Right atrium auricular region (tissue), 2 donors: Measurements from ENCODE around the gene TMEM213. TPM values are rescaled to one million over a fixed set of nuclear protein-coding genes. Genes with fewer than 3 reads are reported as not detected.

ENCODE experiments used
- DNase-seq: peaks from one replicate; pipeline ENCODE4 v3.0.0-alpha.2; 2019; ENCODE audit warnings: low spot score
- H3K27ac ChIP-seq, 2 donors: fragments of 200-600 bp; sonication (generic); 1 replicate in 1 of 2; 2 replicates in 1 of 2; pipeline ENCODE4 v1.5.1; 2016 to 2019
- H3K27me3 ChIP-seq, 2 donors: fragments of 200-600 bp; sonication (generic); one replicate each; pipeline versions ENCODE4 v1.5.1 to v1.6.0; 2017 to 2019
- H3K36me3 ChIP-seq: fragments of 200-600 bp; sonication (generic); one replicate; pipeline ENCODE4 v1.5.1; 2016
- H3K4me1 ChIP-seq, 2 donors: fragments of 200-600 bp; sonication (generic); one replicate each; pipeline versions ENCODE4 v1.5.1 to v1.6.0; 2017 to 2019
- H3K4me3 ChIP-seq, 2 donors: fragments of 200-600 bp; sonication (generic); 1 replicate in 1 of 2; 2 replicates in 1 of 2; pipeline ENCODE4 v1.5.1; 2017 to 2019; ENCODE audit warnings: mild to moderate bottlenecking in 1 of 2, moderate library complexity in 1 of 2
- H3K9me3 ChIP-seq, 2 donors: fragments of 200-600 bp; sonication (generic); one replicate each; pipeline ENCODE4 v1.5.1; 2019
- total RNA-seq, 2 donors: library from RNA; depleted of rRNA; stranded (reverse); fragments of >200 nt; gene quantifications; one replicate each; pipeline ENCODE4 v1.1.0, GENCODE V29; 2016
- TF ChIP-seq, protein P1 (sequence below), 2 donors: fragments of 200-600 bp; sonication (generic); IDR thresholded peaks; one replicate each; pipeline ENCODE4 v1.5.1; 2019; ENCODE audit warnings: antibody characterized with exemption in 2 of 2

TMEM213 gene
- total RNA-seq, 2 donors from 2014 or later = not detected

DNA sequence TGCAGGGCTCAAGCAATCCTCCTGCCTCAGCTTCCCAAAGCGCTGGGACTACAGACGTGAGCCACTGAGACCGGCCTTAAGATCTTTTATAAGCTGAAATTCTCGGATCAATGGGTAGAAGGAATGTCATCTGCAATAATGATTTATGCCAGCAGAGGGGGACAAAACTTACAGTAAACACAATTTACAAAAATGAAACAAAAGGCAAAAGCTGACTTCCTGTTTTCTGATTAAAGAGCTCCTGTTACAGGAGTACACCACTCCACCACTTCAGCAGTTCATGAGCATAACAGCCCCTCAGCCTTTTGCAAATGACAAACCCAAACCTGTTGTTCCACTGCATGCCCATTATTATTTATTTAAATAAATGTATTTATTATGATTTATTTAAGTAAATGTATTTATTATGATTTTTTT, 88.7 kb downstream of the TMEM213 start:
- DNase-seq = no peak
- Histone ChIP-seq H3K4me1 (no peaks in the 10 kb centered on the region), H3K27ac (no peak overlapping the region), H3K36me3 (no peaks in the 10 kb centered on the region), H3K4me3 (no peak overlapping the region), H3K27me3 (no peaks in the 10 kb centered on the region), H3K9me3 (no peaks in the 10 kb centered on the region)
- TF ChIP-seq, protein P1, sequence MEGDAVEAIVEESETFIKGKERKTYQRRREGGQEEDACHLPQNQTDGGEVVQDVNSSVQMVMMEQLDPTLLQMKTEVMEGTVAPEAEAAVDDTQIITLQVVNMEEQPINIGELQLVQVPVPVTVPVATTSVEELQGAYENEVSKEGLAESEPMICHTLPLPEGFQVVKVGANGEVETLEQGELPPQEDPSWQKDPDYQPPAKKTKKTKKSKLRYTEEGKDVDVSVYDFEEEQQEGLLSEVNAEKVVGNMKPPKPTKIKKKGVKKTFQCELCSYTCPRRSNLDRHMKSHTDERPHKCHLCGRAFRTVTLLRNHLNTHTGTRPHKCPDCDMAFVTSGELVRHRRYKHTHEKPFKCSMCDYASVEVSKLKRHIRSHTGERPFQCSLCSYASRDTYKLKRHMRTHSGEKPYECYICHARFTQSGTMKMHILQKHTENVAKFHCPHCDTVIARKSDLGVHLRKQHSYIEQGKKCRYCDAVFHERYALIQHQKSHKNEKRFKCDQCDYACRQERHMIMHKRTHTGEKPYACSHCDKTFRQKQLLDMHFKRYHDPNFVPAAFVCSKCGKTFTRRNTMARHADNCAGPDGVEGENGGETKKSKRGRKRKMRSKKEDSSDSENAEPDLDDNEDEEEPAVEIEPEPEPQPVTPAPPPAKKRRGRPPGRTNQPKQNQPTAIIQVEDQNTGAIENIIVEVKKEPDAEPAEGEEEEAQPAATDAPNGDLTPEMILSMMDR (IDR thresholded peaks at IDR 0.05) = peak; percentile 48 to 73

DNA sequence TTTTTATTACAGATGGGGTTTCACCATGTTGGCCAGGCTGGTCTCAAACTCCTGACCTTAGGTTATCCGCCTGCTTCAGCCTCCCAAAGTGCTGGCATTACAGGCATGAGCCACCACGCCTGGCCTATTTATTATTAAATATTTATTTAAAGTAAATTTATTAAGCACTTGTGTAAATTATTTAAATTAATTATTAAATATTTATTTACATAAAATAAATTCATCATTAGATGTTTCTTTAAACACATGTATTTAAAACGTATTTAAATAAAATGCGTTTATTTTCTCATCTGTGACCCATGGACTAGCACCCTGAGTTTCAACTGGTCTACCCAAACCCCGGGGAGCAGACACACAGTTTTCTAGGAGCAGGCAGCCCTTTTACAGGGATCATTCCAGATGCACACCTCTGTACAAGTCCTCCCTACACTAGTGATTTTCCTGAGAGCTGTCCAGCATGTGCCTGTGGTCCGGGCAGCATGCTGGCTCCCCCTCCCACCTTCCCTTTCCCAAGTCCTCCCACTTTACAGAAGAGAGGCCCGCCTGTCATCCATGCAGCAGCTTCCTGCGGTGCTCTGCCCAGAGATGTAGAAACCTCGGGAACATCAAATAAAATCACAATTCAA, 89.4 kb downstream of the TMEM213 start:
- H3K4me1 ChIP-seq = no peaks in the 10 kb centered on the region
- H3K27me3 ChIP-seq = no peaks in the 10 kb centered on the region
- H3K36me3 ChIP-seq = no peaks in the 10 kb centered on the region
- no peaks in the 10 kb centered on the region for H3K9me3 ChIP-seq
- H3K4me3 ChIP-seq = no peak overlapping the region
- no peak overlapping the region for H3K27ac ChIP-seq
- TF ChIP-seq, protein P1 (IDR thresholded peaks at IDR 0.05) = no peak
- no peak for DNase-seq

Other genes starting within 250 kb of the TMEM213 start
- gene SVOPL, start 96.6 kb upstream of the TMEM213 start, total RNA-seq = not detected
- gene ATP6V0A4, start 202 bp downstream of the TMEM213 start, total RNA-seq = not detected
- 1 to 10 TPM in 1 of 2 donors, under 1 TPM in 1; 0.85 to 1.4 TPM for gene KIAA1549, start 183.4 kb downstream of the TMEM213 start, total RNA-seq
- 1 to 10 TPM; 7.3 to 9.4 TPM for gene ZC3HAV1L, start 238.0 kb downstream of the TMEM213 start, total RNA-seq